ENCODE measurements around the gene ALG12. TPM values are rescaled to one million over a fixed set of nuclear protein-coding genes. Genes with fewer than 3 reads are reported as not detected.
A peak's percentile ranks its signal among the peaks of the same experiment; 100 is the strongest.

ALG12 gene
- total RNA-seq, 4 donors from 2014 or later = 10.1 to 24.4 (median 18.3) TPM

DNA sequence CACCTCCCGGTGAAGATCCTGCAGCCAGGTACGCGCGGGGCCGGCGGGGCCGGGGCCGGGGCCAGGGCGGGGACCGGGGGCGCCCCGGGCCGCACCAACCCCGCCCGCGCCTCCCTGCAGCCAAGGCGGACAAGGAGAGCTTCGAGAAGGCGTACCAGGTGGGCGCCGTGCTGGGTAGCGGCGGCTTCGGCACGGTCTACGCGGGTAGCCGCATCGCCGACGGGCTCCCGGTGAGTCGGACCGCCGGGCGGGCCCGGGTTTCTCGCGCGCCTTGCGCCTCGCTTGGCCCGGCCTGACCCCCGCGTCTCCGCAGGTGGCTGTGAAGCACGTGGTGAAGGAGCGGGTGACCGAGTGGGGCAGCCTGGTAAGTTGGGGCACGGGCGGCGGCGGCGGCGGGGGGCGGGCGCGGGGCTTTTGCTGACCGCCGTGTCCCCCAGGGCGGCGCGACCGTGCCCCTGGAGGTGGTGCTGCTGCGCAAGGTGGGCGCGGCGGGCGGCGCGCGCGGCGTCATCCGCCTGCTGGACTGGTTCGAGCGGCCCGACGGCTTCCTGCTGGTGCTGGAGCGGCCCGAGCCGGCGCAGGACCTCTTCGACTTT lies 42.9 kb upstream of the ALG12 start:
- intact Hi-C loops (cut with DNase I; ENCODE audit: low total_unique reads) (no loop called here), in situ Hi-C loops (cut with MboI; ENCODE audit: low pct_ligation_motif_present in 1 of 4, low pct_unique_long_range_greater_than_20kb in 1 of 4, low sequenced_read_pairs in 3 of 4) (loop anchor here in 1 of 4 donors (25.0 kb wide), 1 partner anchor 99 kb away; the partner anchor contains the start of gene ZBED4)
- peak; percentile 55 for DNase-seq

DNA sequence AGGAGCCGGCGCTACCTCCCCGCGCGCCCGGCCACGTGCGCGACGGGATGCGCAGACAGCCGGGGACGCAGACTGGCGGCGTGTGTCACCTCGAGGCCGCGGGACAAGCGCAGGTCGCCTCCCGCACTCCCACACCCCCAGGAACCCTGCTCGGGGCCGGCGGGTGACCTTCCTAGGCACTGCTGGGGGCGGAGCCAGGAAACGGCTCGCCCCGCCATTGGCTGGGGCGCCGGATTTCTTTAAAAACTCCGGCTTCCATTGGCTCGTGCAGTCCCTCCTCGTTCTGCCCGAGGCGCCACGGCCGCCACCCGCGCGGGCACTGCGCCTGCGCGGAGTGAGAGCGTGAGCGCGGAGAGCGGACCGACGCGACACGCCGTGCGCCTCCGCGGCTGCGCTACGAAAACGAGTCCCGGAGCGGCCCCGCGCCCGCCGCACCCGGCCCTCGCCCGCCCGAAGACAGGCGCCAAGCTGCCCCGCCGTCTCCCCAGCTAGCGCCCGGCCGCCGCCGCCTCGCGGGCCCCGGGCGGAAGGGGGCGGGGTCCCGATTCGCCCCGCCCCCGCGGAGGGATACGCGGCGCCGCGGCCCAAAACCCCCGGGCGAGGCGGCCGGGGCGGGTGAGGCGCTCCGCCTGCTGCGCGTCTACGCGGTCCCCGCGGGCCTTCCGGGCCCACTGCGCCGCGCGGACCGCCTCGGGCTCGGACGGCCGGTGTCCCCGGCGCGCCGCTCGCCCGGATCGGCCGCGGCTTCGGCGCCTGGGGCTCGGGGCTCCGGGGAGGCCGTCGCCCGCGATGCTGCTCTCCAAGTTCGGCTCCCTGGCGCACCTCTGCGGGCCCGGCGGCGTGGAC lies 42.1 kb upstream of the ALG12 start, which contains the start of gene PIM3:
Gene PIM3, plus strand, starts transcription at position 614 of the 846 bp plus-strand sequence. Its CDS starts 176 bp downstream, at position 790.
- Histone ChIP-seq H3K27me3 (no peaks in the 10 kb centered on the region), H3K9me3 (no peaks in the 10 kb centered on the region), H3K4me1 (peaks cover 17 to 43% (median 40%) of the 10 kb centered on the region in 4 donors), H3K27ac (peak within 1 kb of the TSS; percentile 93 to 95 (median 94)), H3K36me3 (peaks cover 0 to 13% (median 8%) of the 10 kb centered on the region in 4 donors), H3K4me3 (peak within 1 kb of the TSS; percentile 86 to 99 (median 94))
- DNase-seq = peak; percentile 97
- intact Hi-C loops (cut with DNase I; ENCODE audit: low total_unique reads) = no loop called here
- TF ChIP-seq POLR2AphosphoS5 (IDR thresholded peaks at IDR 0.05) (peak; percentile 88 to 98 (median 97)), EP300 (IDR thresholded peaks at IDR 0.05; ENCODE audit: low read depth) (no peak), POLR2A (IDR thresholded peaks at IDR 0.05) (peak; percentile 97)
- TF ChIP-seq, protein P1, sequence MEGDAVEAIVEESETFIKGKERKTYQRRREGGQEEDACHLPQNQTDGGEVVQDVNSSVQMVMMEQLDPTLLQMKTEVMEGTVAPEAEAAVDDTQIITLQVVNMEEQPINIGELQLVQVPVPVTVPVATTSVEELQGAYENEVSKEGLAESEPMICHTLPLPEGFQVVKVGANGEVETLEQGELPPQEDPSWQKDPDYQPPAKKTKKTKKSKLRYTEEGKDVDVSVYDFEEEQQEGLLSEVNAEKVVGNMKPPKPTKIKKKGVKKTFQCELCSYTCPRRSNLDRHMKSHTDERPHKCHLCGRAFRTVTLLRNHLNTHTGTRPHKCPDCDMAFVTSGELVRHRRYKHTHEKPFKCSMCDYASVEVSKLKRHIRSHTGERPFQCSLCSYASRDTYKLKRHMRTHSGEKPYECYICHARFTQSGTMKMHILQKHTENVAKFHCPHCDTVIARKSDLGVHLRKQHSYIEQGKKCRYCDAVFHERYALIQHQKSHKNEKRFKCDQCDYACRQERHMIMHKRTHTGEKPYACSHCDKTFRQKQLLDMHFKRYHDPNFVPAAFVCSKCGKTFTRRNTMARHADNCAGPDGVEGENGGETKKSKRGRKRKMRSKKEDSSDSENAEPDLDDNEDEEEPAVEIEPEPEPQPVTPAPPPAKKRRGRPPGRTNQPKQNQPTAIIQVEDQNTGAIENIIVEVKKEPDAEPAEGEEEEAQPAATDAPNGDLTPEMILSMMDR (IDR thresholded peaks at IDR 0.05) = peak in 2 of 5 experiments; percentile 7 to 16
- WGBS, 2 donors (ENCODE audit: low coverage in 1 of 2) = 0% methylated on average over 49 of the region's 137 CpGs; no CpG with 5 or more reads in 1 of the 2 donors
- in situ Hi-C loops (cut with MboI; ENCODE audit: low pct_ligation_motif_present in 1 of 4, low pct_unique_long_range_greater_than_20kb in 1 of 4, low sequenced_read_pairs in 3 of 4) = loop anchor here in 1 of 4 donors (25.0 kb wide), 1 partner anchor 98 kb away; the partner anchor contains the start of gene ZBED4

More for the DNA sequence above, 42.9 kb upstream of the ALG12 start:
- Histone ChIP-seq H3K4me1 (peaks cover 18 to 47% (median 45%) of the 10 kb centered on the region in 4 donors), H3K36me3 (peaks cover 0 to 13% (median 8%) of the 10 kb centered on the region in 4 donors), H3K9me3 (no peaks in the 10 kb centered on the region), H3K27me3 (no peaks in the 10 kb centered on the region), H3K4me3 (peak overlapping the region; percentile 86 to 99 (median 94)), H3K27ac (peak overlapping the region; percentile 93 to 95 (median 94))
- TF ChIP-seq, protein P1 (IDR thresholded peaks at IDR 0.05) = no peak
- TF ChIP-seq POLR2A (IDR thresholded peaks at IDR 0.05) = no peak
- 0% methylated on average over 6 of the region's 84 CpGs; no CpG with 5 or more reads in 1 of the 2 donors for WGBS, 2 donors (ENCODE audit: low coverage in 1 of 2)

DNA sequence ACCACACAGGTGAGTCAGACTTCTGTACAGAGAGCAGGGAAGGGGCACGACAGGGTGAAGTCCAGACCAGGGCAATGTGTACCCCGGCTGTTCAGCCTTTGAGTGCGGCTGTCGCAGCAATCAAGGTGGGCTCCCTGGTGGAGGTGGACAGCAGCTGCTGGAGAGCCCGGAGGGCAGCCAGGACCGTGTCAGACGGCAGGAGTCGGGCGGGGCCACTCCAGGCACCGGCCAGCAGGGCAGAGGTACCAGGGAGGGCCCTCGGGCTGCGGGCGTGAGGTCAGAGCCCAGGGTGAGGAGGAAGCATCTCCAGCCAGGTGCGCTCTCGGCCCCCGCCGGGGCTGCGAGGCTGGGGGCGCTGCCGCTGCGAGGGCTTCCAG lies 41.5 kb upstream of the ALG12 start:
- peaks cover 14 to 39% (median 37%) of the 10 kb centered on the region in 4 donors for H3K4me1 ChIP-seq
- peak; percentile 73 for DNase-seq
- in situ Hi-C loops (cut with MboI; ENCODE audit: low pct_ligation_motif_present in 1 of 4, low pct_unique_long_range_greater_than_20kb in 1 of 4, low sequenced_read_pairs in 3 of 4) (loop anchor here in 1 of 4 donors (25.0 kb wide), 1 partner anchor 97 kb away; the partner anchor contains the start of gene ZBED4), intact Hi-C loops (cut with DNase I; ENCODE audit: low total_unique reads) (loop anchor here (2.0 kb wide), 1 partner anchor 21 kb away; no protein-coding TSS in a partner anchor)
- peak; percentile 25 for TF ChIP-seq EP300 (IDR thresholded peaks at IDR 0.05; ENCODE audit: low read depth)
- TF ChIP-seq, protein P1 (IDR thresholded peaks at IDR 0.05) = peak in 2 of 5 experiments; percentile 34 to 55
- TF ChIP-seq POLR2AphosphoS5 (IDR thresholded peaks at IDR 0.05) = no peak
- no peaks in the 10 kb centered on the region for H3K9me3 ChIP-seq
- H3K27ac ChIP-seq = peak overlapping the region; percentile 93 to 95 (median 94)
- peaks cover 0 to 13% (median 8%) of the 10 kb centered on the region in 4 donors for H3K36me3 ChIP-seq
- peak overlapping the region; percentile 31 to 99 (median 92) for H3K4me3 ChIP-seq
- no peaks in the 10 kb centered on the region for H3K27me3 ChIP-seq
- 3% methylated on average over 10 of the region's 21 CpGs; no CpG with 5 or more reads in 1 of the 2 donors for whole genome bisulfite sequencing, 2 donors (ENCODE audit: low coverage in 1 of 2)
